Stimulated activated CD8-positive, alpha-beta memory T cell treated with anti-CD3 and anti-CD28 coated beads, Interleukin-15, amount 100 ng/mL, for 1 hour (primary cell): ENCODE measurements around the gene KLHDC8A.
"Not testable (repeated sequence)": the region's sequence is repeated elsewhere in the genome, so short reads cannot be mapped to it uniquely, and the experiment has no call there.

ENCODE experiments used
- DNase-seq: peaks from one replicate; pipeline ENCODE4 v3.0.0-alpha.2; 2020; ENCODE audit warnings: low read depth

The KLHDC8A gene

DNA sequence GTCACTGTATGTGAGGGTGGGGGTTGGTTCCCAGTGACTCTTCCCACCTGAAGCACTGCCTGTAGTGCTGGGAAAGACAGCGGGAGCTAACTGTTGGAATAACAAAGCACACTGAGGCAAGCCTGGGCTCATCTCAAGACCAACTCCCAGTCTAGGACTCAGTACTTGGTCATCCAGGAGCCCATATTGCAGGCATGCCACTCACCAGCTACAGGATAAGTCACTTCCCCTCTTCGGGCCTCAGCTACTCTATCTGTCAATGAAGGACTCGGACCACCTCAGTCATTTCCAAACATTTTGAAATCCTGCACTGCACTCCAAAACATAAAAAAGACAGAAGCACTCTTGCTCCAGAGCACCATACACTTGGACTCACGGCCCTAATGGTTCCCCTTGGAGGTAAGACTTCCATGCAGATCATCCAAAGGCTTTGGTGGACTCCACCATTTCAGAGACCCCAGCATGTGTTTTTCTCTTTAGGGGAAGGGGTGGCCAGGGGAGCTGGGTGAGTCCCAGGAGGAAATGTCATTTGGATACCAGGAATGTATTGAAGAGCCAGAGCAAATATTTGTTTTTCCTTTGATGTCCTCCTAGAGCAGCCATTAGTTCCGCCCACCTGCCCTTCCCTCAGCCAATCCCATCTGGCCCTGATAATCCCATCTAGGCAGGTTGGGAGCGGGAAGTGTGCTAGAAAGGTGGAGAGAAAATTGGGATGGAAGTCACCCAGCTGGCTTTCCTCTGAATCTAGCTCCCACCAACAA is 38.3 kb downstream of the KLHDC8A start:
- no peak for DNase-seq

DNA sequence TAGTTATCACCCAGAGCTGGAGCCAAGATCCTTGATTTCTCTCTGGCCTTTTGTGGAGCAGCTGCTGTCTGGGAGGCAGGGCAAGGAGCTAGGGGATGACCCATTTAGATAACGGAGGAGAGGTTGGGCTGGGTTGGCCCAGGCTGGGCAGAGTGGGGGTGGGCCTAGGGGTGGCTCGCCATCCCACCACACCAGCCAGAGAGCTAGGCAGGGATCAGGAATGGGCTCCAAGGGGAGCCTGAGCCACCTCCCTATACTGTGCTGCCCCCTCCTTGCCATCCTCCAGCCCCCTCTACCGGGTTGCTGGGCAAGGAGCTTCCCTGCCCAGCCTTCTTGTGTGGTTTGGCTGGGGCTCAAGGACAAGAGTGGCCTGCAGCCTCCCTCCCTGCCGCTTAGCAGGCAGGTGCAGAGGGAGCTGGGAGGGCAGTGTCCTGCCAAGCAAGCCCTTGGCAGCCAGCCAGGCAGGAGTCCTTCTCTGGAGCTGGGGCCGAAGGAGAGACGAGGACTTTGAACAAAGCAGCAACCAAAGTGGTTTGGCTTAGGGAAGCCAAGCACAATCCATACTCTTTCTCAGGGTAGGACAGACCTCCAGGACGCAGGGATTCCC is 39.3 kb downstream of the KLHDC8A start:
- no peak for DNase-seq

DNA sequence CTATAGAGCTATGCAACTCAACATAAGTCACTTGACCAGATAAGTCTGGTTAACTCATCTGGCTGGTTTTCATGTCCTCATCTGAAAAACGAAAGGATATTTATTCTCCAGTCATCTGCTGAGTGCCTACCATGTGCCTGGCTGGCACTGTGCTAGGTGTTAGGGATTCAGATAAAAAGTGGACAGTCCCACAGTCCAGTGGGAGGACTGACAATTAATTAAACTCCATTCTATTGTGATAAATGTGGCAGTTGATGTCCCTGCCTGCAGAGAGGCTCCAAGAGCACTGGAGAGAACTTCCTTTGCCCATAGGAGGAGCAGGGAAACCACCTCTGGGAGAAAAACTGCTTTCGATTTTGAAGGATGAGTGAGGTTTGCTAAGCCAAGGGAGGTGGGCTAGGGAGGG is 40.6 kb downstream of the KLHDC8A start:
- no peak for DNase-seq

DNA sequence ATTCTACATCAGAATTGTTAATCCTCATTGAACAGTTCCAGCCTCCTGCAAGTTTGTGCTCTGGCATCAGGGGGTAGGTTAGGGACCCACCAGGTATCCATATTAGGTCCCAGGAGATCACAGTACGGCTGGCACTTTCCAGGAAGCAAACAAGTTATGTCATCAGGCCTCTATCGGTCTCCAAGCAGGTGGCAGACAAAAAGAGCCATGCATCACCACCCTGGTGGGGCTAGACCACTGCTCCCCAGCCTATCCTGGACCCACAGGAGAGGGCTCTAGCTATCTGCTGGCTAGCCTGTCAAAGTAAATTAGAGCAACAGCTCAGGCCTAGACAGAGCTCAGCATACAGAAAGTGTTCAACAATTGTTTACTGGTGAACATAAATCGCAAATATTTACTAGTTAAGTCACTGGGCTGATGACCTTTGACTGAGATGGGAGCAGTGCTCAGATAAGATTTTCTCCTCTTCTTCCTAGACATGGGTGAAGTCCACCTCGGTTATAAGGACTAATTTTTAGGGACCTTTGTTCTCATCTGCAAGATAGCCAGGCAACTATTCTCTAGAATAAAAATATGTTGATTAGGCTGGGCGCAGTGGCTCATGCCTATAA is 41.6 kb downstream of the KLHDC8A start:
- no peak for DNase-seq

DNA sequence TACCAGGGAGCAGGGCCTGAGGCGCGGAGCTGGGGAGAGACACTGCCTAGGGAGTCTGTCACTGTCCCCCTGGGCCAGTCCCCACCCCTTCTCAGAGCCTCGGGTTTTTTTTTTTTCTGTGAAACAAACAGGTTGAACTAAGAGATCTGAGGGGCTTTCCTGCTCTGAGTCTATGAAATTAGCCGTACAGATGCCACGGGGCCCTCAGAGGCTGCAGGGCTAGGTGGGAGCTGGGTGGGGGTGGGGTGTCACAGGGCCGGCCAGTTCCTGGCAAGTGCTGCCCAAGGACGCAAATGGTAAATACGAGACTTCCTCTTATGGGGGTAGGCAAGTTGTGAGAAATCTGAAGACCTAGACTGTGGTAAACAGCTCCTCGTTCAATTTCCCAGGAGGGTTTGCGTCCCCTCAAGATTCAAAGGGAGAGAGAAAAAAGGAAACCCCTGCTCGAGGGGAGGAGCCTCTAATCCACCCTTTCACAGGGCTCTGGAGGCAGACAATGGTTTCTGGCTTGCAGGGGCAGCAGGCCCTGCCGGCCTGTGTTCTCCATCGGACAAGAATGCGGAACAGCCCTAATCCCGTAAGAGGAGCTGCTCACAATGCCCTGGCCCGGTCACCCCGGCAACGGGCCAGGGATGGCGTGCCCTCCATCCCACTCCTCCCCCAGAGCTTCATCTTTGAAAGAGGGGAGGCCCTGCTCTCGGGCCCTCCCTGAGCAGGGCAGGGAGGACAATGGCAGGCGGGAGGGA is 43.0 kb downstream of the KLHDC8A start:
- DNase-seq = no peak

DNA sequence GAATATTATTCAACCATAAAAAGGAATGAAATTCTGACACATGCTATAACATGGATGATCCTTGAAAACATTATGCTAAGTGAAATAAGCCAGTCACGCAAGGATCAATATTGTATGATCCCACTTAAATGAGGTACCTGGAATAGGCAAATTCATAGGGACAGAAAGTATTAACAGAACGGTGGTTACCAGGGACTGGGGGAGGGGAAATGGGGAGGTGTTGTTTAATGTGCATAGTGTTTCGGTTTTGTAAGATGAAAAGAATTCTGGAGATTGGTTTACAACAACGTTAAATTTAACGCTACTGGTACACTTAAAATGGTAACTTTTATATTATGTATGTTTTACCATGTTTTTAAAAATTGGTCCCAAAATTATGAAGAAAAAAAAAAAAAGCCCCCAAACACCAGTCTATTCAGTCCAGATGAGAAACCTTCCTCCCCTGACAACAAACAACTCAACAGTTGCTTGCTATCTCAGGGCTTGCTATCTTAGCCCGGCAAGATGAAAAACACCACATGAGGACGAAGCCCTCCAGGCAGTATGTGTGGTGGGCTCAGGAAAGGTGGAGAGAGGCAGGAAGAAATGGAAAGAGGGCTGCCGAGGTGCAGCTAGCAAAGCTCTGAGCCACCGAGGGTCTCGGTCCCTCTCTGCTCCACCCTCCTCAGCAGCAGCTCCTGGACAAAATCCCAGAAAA is 43.7 kb downstream of the KLHDC8A start:
- DNase-seq = no peak

DNA sequence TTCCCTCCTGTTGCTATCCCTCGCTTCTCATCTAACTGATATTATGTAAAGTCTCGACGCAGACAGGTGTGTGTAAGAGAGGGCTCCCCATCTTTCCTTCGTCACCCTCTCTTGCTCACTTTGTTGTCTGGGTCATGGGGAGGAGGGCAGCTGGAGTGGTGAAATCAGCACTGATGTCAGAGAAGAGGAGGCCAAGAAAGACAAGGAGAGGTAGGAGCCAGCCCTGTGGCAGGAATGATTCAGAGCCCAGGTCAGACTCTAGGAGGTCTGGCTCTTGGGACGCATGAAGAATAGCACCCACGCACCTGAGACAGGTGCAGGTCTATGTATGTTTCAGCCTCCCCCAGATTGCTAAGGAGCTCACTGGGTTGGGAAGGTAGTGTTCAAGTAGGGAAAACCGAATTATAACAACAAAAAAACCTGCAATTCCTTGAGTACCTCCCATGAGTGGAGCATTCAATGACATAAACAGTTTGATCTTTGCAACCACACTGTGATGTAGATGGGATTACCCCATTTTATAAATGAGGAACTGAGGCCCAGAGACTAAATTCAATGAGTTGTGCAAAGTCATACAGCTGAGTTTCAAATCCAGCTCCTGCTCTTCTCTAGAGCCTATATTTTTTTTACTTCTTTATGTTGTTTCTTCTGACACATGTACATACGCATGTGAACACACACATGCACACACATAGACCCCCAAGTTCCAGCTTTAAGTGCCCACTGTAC is 45.6 kb downstream of the KLHDC8A start:
- no peak for DNase-seq

DNA sequence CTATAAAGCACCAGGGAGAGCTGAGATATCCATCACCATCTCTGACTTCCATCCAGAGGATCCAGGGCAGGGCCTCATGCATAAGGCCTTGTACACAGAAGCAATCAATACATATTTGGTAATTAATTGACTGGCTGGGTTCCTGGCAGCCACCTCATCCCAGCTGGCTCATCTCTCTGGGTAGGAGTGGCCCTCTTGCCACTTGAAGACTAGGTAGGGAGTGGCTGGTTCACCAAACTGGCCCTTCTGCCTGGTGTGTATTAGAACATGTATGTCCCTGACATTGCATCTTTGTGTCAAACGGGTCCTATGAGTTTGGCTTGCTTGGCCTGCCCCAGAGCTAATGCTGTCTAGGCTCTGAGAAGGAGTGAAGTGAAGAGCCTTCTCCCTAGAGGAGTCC is 47.0 kb downstream of the KLHDC8A start:
- no peak for DNase-seq

DNA sequence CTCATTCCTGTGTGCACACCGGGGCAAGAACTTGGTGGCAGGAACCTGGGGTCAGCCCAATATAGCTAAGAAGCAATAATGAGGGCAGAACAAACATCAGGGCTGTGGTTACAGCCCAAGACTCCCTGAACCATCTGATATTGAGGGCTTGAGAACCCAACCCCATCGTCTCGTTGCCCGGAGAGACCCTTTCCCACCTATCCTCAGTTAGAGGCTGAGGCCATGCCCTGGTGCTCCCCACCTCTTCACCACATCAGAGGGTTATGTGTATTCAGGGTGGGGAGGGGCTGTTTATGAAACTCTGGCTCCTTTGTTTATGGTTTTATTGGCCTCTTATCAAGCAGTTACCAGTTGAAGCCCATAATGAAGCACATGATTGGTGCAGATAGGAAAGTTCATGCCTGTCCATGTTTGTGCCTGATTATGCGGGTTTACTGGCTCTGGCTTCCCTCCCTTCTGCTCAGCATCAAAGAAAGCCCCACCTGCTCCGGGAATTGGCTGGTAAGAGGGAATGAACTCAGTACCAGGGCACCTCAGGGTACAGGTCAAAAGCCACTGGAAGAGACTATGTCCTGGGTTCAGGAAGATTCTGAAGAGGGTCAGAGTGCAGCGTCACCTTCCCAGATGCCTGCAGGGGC is 49.7 kb downstream of the KLHDC8A start:
- DNase-seq = no peak

DNA sequence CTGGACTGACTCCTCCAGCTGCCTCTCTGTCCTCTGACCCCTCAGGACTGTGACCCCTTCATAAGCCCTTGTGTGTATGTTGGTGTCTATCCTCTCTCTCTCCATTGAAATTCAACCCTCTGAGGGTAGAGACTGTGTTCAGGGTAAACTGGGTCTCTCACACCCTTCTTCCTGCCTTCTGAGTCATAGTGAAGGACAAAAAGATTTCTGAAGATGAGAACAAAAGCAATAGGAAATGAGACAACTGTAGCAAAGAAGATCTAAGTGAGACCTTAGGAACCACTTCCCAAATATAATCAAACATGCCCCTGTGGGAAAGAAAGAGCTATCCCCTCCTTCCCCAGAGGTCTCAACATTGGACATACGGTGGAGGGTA is 52.0 kb downstream of the KLHDC8A start:
- no peak for DNase-seq

DNA sequence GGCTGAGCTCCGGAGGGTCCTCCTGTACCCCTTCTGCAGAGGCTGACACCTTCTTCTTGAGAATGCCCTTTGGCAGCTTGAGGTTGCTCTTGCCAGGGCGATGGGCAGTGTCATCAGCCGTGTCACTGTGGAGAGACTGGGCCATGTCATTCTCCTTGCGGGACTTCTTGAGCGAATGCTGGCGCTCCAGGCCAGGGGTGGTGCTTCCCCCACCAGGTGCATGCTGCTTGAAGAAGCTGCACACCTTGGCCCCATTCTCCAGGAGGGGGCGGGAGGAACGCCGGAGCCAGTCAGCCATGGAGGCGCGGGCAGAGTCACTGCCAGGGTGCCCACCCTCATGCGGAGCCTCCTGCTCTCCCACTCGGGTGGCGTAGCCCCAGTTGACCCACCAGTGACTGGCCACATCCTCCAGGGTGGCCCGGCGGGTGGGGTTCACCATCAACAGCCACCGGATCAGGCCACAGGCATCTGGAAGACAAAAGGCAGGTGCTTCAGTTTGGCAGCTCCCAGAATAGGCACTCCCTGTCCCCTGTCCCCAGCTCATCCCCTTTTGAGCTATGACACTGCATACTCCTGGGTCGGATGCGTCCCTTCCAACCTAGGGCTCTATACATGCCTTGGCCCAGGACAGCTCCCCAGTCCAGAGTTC is 52.6 kb downstream of the KLHDC8A start:
- DNase-seq = no peak

DNA sequence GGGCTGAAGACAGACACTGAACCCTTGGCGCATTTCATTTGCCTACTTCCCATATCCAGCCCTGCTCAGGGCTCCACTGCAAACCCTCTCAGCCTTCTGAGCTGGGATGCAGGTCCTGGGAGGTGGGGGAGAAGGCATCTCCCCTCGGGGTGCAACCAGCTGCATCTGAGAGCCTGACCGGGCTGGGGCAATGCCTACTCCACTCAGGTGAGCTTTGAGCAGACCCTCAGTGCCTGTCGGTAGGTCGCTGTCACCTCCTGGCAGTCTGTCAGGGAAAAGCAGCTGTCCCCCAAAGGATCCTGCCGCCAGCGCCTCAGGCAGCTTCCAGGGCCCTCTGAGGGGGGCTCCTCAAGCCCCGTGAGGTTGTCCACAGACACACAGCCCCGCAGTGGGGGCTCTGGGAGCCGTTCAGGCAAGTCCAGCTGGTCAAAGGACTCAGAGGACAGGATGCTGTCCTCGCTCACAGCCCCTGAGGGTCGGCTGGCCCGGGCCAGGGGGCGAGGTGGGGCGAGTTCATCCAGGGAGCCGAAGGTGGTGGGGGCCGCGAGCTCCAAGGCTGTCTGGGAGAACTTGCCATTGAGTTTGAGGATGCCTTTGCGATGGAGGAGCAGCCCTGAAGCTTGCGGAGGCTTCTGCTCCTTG is 53.4 kb downstream of the KLHDC8A start:
- no peak for DNase-seq

DNA sequence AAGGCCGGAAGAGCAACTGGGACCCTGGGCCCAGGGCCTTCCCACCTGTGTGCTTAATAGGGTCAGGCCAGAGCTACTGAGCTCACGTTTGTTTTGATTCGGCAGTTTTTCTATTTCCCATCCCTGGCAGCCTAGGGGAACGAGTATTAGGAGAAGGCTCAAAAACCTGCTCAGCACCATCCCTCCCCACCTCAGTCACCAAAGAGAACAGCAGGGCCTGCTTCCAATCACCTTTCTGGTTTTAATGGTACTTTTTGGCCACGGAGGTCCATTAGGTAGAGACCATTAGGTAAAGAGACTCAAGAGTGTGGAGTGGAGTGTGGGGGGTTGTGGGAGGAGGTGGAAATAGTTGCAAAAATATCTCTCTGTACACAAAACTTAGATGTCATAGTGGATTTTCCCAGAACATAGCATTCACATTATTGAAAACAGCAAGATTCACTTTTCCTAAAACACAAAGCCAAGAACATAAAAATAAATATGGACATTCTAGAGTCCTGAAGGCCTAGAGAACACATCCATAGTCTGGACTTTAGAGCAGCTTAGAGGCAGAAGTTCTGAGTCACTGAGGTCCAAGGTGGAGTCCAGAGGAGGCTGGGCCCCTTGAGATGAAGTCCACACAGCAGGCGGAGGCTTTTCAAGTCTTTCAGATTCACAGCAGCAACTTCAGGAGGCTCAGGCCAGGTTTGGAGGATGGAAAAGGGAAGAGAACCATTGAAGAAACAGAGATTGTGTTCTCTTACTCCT is 54.7 kb downstream of the KLHDC8A start:
- no peak for DNase-seq

DNA sequence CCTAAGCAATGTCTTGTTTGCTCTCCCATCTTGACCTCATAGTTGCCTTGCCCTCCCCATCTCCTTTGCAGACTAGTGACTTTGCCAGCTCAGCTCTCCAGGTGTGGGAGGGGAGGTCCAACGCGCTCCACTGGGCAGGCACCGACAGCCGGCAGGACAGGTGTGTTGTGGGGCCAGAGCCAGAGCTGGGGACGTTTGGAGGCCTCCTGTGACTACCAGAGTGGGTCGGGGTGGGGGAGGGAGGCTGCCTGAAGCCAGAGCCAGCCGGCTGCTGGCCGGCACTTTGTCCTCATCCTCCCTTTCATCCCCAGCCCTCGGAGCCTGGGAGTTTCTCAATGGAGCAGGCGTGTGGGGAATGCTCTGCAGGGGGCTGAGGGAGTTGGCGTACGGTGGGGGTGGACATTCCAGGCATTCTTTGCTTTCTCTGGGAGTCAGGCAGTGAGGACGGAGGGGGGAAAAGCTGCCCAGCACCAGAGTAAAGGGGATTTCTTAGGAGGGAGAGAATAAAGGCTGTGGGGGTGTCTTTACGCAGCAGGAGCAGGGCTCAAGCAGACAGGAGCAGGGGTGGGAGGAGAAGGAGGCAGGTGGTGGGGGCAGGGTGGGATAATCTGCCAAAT is 55.4 kb downstream of the KLHDC8A start:
- DNase-seq = no peak

DNA sequence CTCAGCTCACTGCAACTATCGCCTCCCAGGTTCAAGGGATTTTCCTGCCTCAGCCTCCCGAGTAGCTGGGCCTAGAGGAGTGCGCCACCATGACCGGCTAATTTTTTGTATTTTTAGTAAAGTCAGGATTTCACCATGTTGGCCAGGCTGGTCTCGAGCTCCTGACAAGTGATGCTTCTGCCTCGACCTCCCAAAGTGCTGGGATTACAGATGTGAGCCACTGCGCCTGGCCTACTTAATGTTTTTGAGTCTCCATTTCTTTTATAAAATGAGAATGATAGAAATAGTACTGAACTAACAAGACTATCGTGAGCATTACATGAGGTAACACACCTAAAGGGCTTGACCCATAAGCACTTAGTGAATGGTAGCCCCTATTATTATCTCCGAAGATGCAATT is 56.6 kb downstream of the KLHDC8A start:
- DNase-seq = no peak

DNA sequence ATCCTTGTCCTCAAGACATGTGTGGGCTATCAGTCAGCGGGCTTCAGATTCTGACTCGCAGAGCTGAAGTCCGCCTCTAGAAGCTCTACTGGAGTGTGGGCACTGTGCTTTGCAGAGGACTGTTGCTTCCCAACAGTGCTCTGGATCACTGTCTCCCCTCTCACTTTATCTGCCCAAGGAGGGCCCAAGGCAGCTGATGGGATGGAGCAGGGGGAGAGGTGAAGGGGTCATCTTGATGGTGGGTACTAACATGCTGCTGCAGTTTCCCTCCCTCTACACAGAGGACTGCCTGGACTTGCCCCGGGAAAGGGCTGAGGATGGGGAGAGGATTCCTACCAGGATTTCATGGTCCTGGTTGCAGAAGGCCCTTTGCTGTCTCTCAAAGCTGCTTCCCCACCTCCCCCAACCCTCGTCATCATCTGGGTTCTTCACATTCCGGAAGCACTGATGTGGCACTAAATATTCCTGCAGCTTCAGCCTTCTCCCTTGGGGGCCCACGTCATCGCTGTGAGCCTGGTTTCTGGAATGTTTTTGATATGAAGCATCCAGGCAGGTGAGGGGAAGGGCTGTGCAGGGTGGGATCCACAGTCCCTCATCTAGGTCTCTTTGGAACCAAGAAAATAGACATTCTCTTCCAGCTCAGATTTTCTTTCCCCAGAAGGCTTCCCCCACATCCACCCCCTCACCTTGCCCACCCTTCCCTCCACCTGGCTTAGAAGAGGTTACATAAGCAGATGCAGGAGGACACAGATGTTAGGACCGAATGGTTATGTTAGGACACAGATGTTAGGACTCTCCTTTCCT is 58.3 kb downstream of the KLHDC8A start:
- no peak for DNase-seq

DNA sequence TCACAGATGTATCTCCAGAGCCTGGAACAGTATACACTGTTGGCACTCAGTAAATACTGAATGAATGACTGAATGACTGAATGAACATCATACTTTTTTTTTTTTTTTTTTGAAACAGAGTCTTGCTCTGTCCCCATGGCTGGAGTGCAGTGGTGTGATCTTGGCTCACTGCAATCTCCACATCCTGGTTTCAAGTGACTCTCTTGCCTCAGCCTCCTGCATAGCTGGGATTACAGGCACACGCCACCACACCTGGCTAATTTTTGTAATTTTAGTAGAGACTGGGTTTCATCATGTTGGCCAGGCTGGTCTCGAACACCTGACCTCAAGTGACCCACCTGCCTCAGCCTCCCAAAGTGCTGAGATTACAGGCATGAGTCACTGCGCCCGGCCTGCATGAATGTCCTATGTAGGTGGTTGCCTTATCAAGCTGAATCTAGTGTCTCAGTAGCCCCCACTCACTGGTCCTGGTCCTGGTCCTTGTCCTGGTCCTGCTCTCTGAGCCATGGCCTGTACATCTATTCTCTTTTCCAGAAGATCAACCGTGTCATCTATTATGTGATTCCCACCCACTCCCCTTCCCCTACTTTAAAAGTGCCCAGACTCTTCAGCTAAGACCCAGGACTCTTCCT is 59.1 kb downstream of the KLHDC8A start:
- not testable (repeated sequence) for DNase-seq

DNA sequence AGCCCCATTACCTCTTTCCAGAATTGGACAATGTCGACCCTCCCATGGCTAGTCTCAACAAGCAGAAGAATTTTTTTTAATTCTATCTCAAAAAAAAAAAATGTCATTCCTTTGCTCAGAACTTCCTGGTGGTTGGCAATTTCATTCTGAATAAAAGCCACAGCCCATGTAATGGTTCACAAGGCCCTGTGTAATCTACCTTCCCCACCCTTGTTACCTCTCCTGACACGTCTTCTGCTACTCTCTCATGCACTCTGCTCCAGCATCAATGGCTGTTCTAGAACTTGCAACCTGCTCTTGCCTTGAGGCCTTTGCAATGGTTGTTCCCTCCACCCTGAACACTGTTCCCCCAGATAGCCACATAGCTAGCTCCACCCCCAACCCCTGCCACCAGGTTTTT is 60.6 kb downstream of the KLHDC8A start:
- DNase-seq = no peak
